H1 (cell line): ENCODE results near the gene ETF1. TPM values are rescaled to one million over a fixed set of nuclear protein-coding genes. Genes with fewer than 3 reads are reported as not detected.

Experiments
- CTCF ChIA-PET: fragments of 300-600 bp; sonication (Branson Sonifier 250); formaldehyde crosslinking; loops from one replicate; lab custom pipeline; 2021; ENCODE audit not compliant: partially characterized antibody; lab: Charles Lee
- POLR2A ChIA-PET: fragments of 300-600 bp; sonication (Branson Sonifier 250); formaldehyde crosslinking; loops from one replicate; lab custom pipeline; 2021; ENCODE audit warnings: inconsistent platforms; ENCODE audit not compliant: partially characterized antibody; lab: Charles Lee
- DNase-seq, 2 experiments: peaks; one replicate each; pipeline versions ENCODE4 v3.0.0 to v3.0.0-alpha.2; 2010 to 2022; ENCODE audit warnings: low spot score in 2 of 2, low read depth in 1 of 2, mixed read lengths in 1 of 2
- FAIRE-seq: peaks from 2 replicates; lab custom pipeline; 2011; peaks lifted over from hg19 to GRCh38; lab: Jason Lieb, UNC
- H2AFZ ChIP-seq: 2 replicates; pipeline ENCODE4 v1.8.1; 2012; ENCODE audit warnings: low read length, inconsistent platforms
- H2AK5ac ChIP-seq: 2 replicates; pipeline ENCODE4 v1.6.1; 2013; ENCODE audit warnings: low read depth, low read length
- H2BK120ac ChIP-seq: replicated peaks from 2 replicates; pipeline ENCODE3; 2013; ENCODE audit warnings: low read depth, low read length, inconsistent platforms
- H2BK12ac ChIP-seq: 2 replicates; pipeline ENCODE4 v1.6.1; 2013; ENCODE audit warnings: low read depth, low read length
- H2BK15ac ChIP-seq: 2 replicates; pipeline ENCODE4 v1.6.1; 2013; ENCODE audit warnings: low read length
- H2BK20ac ChIP-seq: 2 replicates; pipeline ENCODE4 v1.6.1; 2013; ENCODE audit warnings: low read length
- H2BK5ac ChIP-seq: 2 replicates; pipeline ENCODE4 v1.6.1; 2013; ENCODE audit warnings: low read depth, low read length
- H3K14ac ChIP-seq: 2 replicates; pipeline ENCODE4 v1.6.1; 2013; ENCODE audit warnings: inconsistent platforms; ENCODE audit not compliant: insufficient read length
- H3K18ac ChIP-seq: 2 replicates; pipeline ENCODE4 v1.6.1; 2013; ENCODE audit warnings: low read length; ENCODE audit errors: extremely low read depth
- H3K23ac ChIP-seq: 2 replicates; pipeline ENCODE4 v1.6.1; 2013; ENCODE audit warnings: inconsistent platforms; ENCODE audit not compliant: insufficient read length
- H3K23me2 ChIP-seq: 2 replicates; pipeline ENCODE4 v1.6.1; 2013; ENCODE audit warnings: low read depth, low read length
- H3K27ac ChIP-seq: 2 replicates; pipeline ENCODE4 v1.6.1; 2011; ENCODE audit warnings: low read depth, low read length, inconsistent platforms
- H3K27me3 ChIP-seq, 4 experiments: replicated peaks in 1 of 4; 1 replicate in 1 of 4; 2 replicates in 3 of 4; pipeline versions ENCODE4 v1.6.1 to v1.8.1; 2011 to 2013; ENCODE audit warnings: low read length in 3 of 4, mild to moderate bottlenecking in 3 of 4, inconsistent platforms in 2 of 4, mixed read lengths in 2 of 4, moderate library complexity in 1 of 4; ENCODE audit not compliant: control insufficient read depth in 3 of 4, insufficient read depth in 3 of 4; ENCODE audit errors: extremely low read depth in 1 of 4
- H3K36me3 ChIP-seq, 4 experiments: 2 replicates each; pipeline versions ENCODE4 v1.6.1 to v1.8.1; 2011 to 2013; ENCODE audit warnings: mild to moderate bottlenecking in 4 of 4, low read length in 3 of 4, moderate library complexity in 2 of 4, control low read depth in 1 of 4, inconsistent platforms in 1 of 4; ENCODE audit not compliant: insufficient read depth in 4 of 4, control insufficient read depth in 2 of 4
- H3K4ac ChIP-seq: replicated peaks from 2 replicates; pipeline ENCODE3; 2013; ENCODE audit warnings: low read length, low read depth, mixed read lengths, inconsistent platforms; ENCODE audit not compliant: insufficient read length
- H3K4me1 ChIP-seq, 4 experiments: replicated peaks in 1 of 4; 1 replicate in 1 of 4; 2 replicates in 3 of 4; pipeline versions ENCODE4 v1.6.1 to v1.8.1; 2011 to 2013; ENCODE audit warnings: low read length in 3 of 4, inconsistent platforms in 2 of 4, mixed read lengths in 1 of 4; ENCODE audit not compliant: insufficient read depth in 4 of 4, control insufficient read depth in 3 of 4
- H3K4me2 ChIP-seq, 2 experiments: 2 replicates each; pipeline versions ENCODE4 v1.6.1 to v1.8.1; 2011 to 2013; ENCODE audit warnings: low read depth in 2 of 2, low read length in 2 of 2, control low read depth in 1 of 2, inconsistent platforms in 1 of 2, mild to moderate bottlenecking in 1 of 2; ENCODE audit not compliant: insufficient read depth in 1 of 2
- H3K4me3 ChIP-seq, 4 experiments: fragments of 200-600, 300-600 bp in 1 of 4; sonication (generic), shearing (Covaris generic), sonication (Bioruptor Twin) in 1 of 4; 2 replicates each; pipeline versions ENCODE4 v1.5.1 to v1.8.1; 2011 to 2016; ENCODE audit warnings: low read length in 4 of 4, low read depth in 3 of 4, control low read depth in 2 of 4, inconsistent platforms in 2 of 4, mild to moderate bottlenecking in 2 of 4, mixed read lengths in 1 of 4, moderate library complexity in 1 of 4; ENCODE audit not compliant: insufficient read depth in 2 of 4; ENCODE audit errors: extremely low read depth in 1 of 4
- H3K56ac ChIP-seq: replicated peaks from 2 replicates; pipeline ENCODE3; 2013; ENCODE audit warnings: low read depth, mild to moderate bottlenecking, mixed read lengths, low read length, inconsistent platforms; ENCODE audit not compliant: insufficient read length
- H3K79me1 ChIP-seq: 2 replicates; pipeline ENCODE4 v1.6.1; 2013; ENCODE audit warnings: low read depth, low read length, control low read depth
- H3K79me2 ChIP-seq, 2 experiments: 2 replicates each; pipeline versions ENCODE4 v1.6.1 to v1.8.1; 2012 to 2013; ENCODE audit warnings: low read length in 2 of 2, mild to moderate bottlenecking in 2 of 2, inconsistent platforms in 1 of 2; ENCODE audit not compliant: insufficient read depth in 2 of 2, control insufficient read depth in 1 of 2
- H3K9ac ChIP-seq, 4 experiments: replicated peaks in 1 of 4; 1 replicate in 1 of 4; 2 replicates in 3 of 4; pipeline versions ENCODE4 v1.6.1 to v1.8.1; 2011 to 2013; ENCODE audit warnings: low read depth in 3 of 4, low read length in 3 of 4, control low read depth in 2 of 4, mild to moderate bottlenecking in 2 of 4, moderate library complexity in 2 of 4, inconsistent platforms in 1 of 4; ENCODE audit errors: extremely low read depth in 1 of 4
- H3K9me3 ChIP-seq, 2 experiments: 2 replicates each; pipeline versions ENCODE4 v1.6.1 to v1.8.1; 2012 to 2013; ENCODE audit warnings: mild to moderate bottlenecking in 2 of 2, moderate library complexity in 2 of 2, control low read depth in 1 of 2, inconsistent platforms in 1 of 2, low read depth in 1 of 2, low read length in 1 of 2, mixed read lengths in 1 of 2; ENCODE audit not compliant: insufficient read depth in 2 of 2
- H4K20me1 ChIP-seq, 2 experiments: replicated peaks in 1 of 2; 2 replicates each; pipeline versions ENCODE3 to v1.8.1; 2011 to 2013; ENCODE audit warnings: inconsistent platforms in 2 of 2, low read length in 2 of 2, mild to moderate bottlenecking in 1 of 2; ENCODE audit not compliant: insufficient read depth in 2 of 2, control insufficient read depth in 1 of 2
- H4K5ac ChIP-seq: 2 replicates; pipeline ENCODE4 v1.6.1; 2013; ENCODE audit warnings: low read length, low read depth, mixed read lengths, inconsistent platforms; ENCODE audit not compliant: insufficient read length
- H4K8ac ChIP-seq: 2 replicates; pipeline ENCODE4 v1.8.0; 2013; ENCODE audit warnings: mild to moderate bottlenecking, moderate library complexity, low read length, inconsistent platforms; ENCODE audit not compliant: insufficient read depth; ENCODE audit errors: extremely low read depth
- H4K91ac ChIP-seq: replicated peaks from 2 replicates; pipeline ENCODE3; 2013; ENCODE audit warnings: low read length, mixed read lengths, inconsistent platforms; ENCODE audit not compliant: insufficient read length
- ASH2L ChIP-seq: fragments of 200-600, 300-600 bp; sonication (generic); IDR thresholded peaks from one replicate; pipeline ENCODE4 v1.7.1; 2017; ENCODE audit warnings: low read length
- BCL11A ChIP-seq, 2 experiments: IDR thresholded peaks; one replicate each; pipeline ENCODE4 v1.6.1; 2011; ENCODE audit warnings: low read depth in 2 of 2, low read length in 2 of 2, mild to moderate bottlenecking in 2 of 2
- BRCA1 ChIP-seq: IDR thresholded peaks from 2 replicates; pipeline ENCODE4 v1.6.1; 2012; ENCODE audit warnings: low read depth, low read length, improper control_type of control experiment
- CHD1 ChIP-seq: IDR thresholded peaks from 2 replicates; pipeline ENCODE4 v1.6.1; 2012; ENCODE audit warnings: low read depth, low read length, improper control_type of control experiment
- CREB1 ChIP-seq: IDR thresholded peaks from 2 replicates; pipeline ENCODE4 v1.6.1; 2012; ENCODE audit warnings: inconsistent platforms
- EGR1 ChIP-seq: IDR thresholded peaks from 2 replicates; pipeline ENCODE4 v1.6.1; 2011; ENCODE audit warnings: low read depth, low read length, borderline replicate concordance
- MAFK ChIP-seq: IDR thresholded peaks from 2 replicates; pipeline ENCODE4 v1.6.1; 2012; ENCODE audit warnings: low read depth, mild to moderate bottlenecking, improper control_type of control experiment, low read length
- NANOG ChIP-seq: IDR thresholded peaks from 2 replicates; pipeline ENCODE4 v1.6.1; 2011; ENCODE audit warnings: low read length, low read depth, mild to moderate bottlenecking, inconsistent platforms; ENCODE audit not compliant: insufficient read depth, poor library complexity, severe bottlenecking
- POLR2AphosphoS5 ChIP-seq: IDR thresholded peaks from 2 replicates; pipeline ENCODE4 v1.6.1; 2011; ENCODE audit warnings: low read depth, low read length
- RBBP5 ChIP-seq: IDR thresholded peaks from 2 replicates; pipeline ENCODE4 v1.7.1; 2012; ENCODE audit warnings: low read depth, mild to moderate bottlenecking, inconsistent platforms, low read length, moderate library complexity, borderline replicate concordance
- RFX5 ChIP-seq: IDR thresholded peaks from 2 replicates; pipeline ENCODE4 v1.6.1; 2011; ENCODE audit warnings: low read depth, low read length, improper control_type of control experiment, borderline replicate concordance
- SP1 ChIP-seq: IDR thresholded peaks from 2 replicates; pipeline ENCODE4 v1.6.1; 2011; ENCODE audit warnings: low read depth, low read length
- TAF1 ChIP-seq: IDR thresholded peaks from 2 replicates; pipeline ENCODE4 v1.6.1; 2011; ENCODE audit warnings: mild to moderate bottlenecking, low read depth, low read length
- YY1 ChIP-seq: IDR thresholded peaks from 2 replicates; pipeline ENCODE4 v1.6.1; 2011; ENCODE audit warnings: low read depth, mild to moderate bottlenecking, low read length
- WGBS, 2 experiments: shearing (Covaris generic) in 1 of 2; methylation state at CpG; one replicate each; pipeline versions ENCODE4 v1.1.6 to v1.1.7; 2013 to 2015; ENCODE audit warnings: low lambda C conversion rate in 2 of 2, mixed read lengths in 2 of 2, inconsistent platforms in 1 of 2, low coverage in 1 of 2, missing lambda C conversion rate in 1 of 2; ENCODE audit not compliant: insufficient replicate concordance in 2 of 2, insufficient coverage in 1 of 2, insufficient read length in 1 of 2; ENCODE audit errors: extremely low coverage in 1 of 2, missing lambda C conversion rate in 1 of 2; 5-methylcytosine and 5-hydroxymethylcytosine counted together
- polyA plus RNA-seq, 7 experiments: library from polyadenylated mRNA; depleted of rRNA in 3 of 7; stranded (reverse) in 5 of 7; unstranded in 2 of 7; fragments of >200 nt in 5 of 7; fragments of 200-250 nt in 2 of 7; gene quantifications; 1 replicate in 5 of 7; 2 replicates in 1 of 7; 4 replicates in 1 of 7; pipeline versions ENCODE4 v1.2.1 to v1.2.3, GENCODE V29; 2011 to 2013; ENCODE audit warnings: missing spikeins in 2 of 7, mixed read lengths in 2 of 7
- total RNA-seq: library from RNA; stranded (reverse); fragmentation: NEBNext Ultra II Directional; extraction: Animal tissue kit (Norgen Biotek cat#: 25700); gene quantifications from 2 replicates; pipeline ENCODE4 v1.2.1, GENCODE V29; 2021
- TF ChIP-seq, protein P1 (sequence below): IDR thresholded peaks from 2 replicates; pipeline ENCODE4 v1.6.1; 2012; ENCODE audit warnings: inconsistent platforms

The ETF1 gene
- total and polyA plus RNA-seq, 2 of the 8 experiments (the other 6 are each of a cell fraction or from before 2014, with no cell fraction given): 50.5 to 168 TPM

DNA sequence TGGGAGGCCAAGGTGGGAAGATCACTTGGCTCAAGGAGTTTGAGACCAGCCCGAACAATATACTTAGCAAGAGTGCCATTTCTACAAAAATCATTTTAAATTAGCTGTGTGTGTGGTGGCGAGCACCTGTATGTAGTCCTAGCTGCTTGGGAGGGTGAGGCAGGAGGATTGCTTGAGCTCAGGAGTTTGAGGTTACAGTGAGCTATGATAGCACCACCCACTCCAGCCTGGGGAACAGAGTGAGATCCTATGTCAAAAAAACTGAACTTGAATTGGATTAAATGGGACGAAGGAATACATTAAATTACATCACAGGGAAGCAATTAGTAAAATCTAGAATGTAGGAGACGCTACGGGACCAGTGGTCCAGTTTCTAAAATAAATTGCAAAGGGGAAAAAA, 6.4 kb upstream of the ETF1 start:
- CTCF ChIA-PET: interaction anchor here (1.5 to 2.8 kb wide), 5 partner anchors 20 to 100 kb away, joined by 4 to 13 read pairs (median 5); no protein-coding TSS in a partner anchor
- H2BK5ac ChIP-seq: no peak overlapping the region
- TF ChIP-seq RBBP5 (no peak), SP1 (no peak), CREB1 (no peak), YY1 (no peak), ASH2L (no peak), BRCA1 (no peak), TAF1 (no peak), NANOG (no peak), POLR2AphosphoS5 (no peak), MAFK (no peak), RFX5 (no peak), BCL11A (IDR thresholded peaks at IDR 0.05; ENCODE audit: low read depth in 2 of 2, low read length in 2 of 2) (no peak), EGR1 (no peak), CHD1 (no peak)
- TF ChIP-seq, protein P1, sequence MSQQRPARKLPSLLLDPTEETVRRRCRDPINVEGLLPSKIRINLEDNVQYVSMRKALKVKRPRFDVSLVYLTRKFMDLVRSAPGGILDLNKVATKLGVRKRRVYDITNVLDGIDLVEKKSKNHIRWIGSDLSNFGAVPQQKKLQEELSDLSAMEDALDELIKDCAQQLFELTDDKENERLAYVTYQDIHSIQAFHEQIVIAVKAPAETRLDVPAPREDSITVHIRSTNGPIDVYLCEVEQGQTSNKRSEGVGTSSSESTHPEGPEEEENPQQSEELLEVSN: no peak

More for the DNA sequence above, 6.4 kb upstream of the ETF1 start:
- Histone ChIP-seq H2AK5ac (no peak overlapping the region), H3K18ac (no peak overlapping the region), H2BK12ac (no peak overlapping the region), H3K9me3 (no peaks in the 10 kb centered on the region), H3K27me3 (no peaks in the 10 kb centered on the region), H3K23me2 (peaks cover under 1% of the 10 kb centered on the region; the same call in 1 of the 2 replicates), H3K4ac (no peak overlapping the region), H2AFZ (no peak overlapping the region), H3K9ac (no peak overlapping the region), H4K8ac (no peak overlapping the region), H3K14ac (no peak overlapping the region), H3K79me2 (peaks cover 14 to 52% of the 10 kb centered on the region in 2 experiments), H2BK15ac (no peak overlapping the region), H3K4me3 (no peak overlapping the region), H4K5ac (no peak overlapping the region), H2BK120ac (no peak overlapping the region), H4K20me1 (peaks cover 4 to 5% of the 10 kb centered on the region in 2 experiments), H3K23ac (no peak overlapping the region), H3K4me2 (no peak overlapping the region), H2BK20ac (no peak overlapping the region), H3K36me3 (peaks cover 0 to 12% (median 3%) of the 10 kb centered on the region in 4 experiments; a peak in 2 of 8 replicates), H4K91ac (no peak overlapping the region), H3K79me1 (peaks cover 7% of the 10 kb centered on the region), H3K56ac (no peak overlapping the region), H3K4me1 (peaks cover 0 to 6% (median 2%) of the 10 kb centered on the region in 4 experiments; a peak in 2 of 7 replicates), H3K27ac (no peak overlapping the region)
- 90% methylated on average over 5 of the region's 5 CpGs; no CpG with 5 or more reads in 1 of the 2 experiments for WGBS, 2 experiments
- no peak for FAIRE-seq
- POLR2A ChIA-PET: interaction anchor here (0.8 to 26.9 kb wide), 4 partner anchors 6 to 492 kb away, joined by 4 to 1018 read pairs (median 54); partner anchors contain the start of genes ETF1 and HSPA9
- DNase-seq: no peak
